Colonic mucosa (tissue), 4 donors: ENCODE measurements around the gene RALGPS2. TPM values are rescaled to one million over a fixed set of nuclear protein-coding genes. Genes with fewer than 3 reads are reported as not detected.

ENCODE experiments used
- DNase-seq: peaks from one replicate; pipeline ENCODE4 v3.0.0-alpha.2; 2020
- H3K27ac ChIP-seq: fragments of 200-600 bp; one replicate; pipeline ENCODE4 v1.8.0; 2021
- H3K27me3 ChIP-seq: fragments of 200-600 bp; one replicate; pipeline ENCODE4 v1.8.0; 2021
- H3K36me3 ChIP-seq: fragments of 200-600 bp; one replicate; pipeline ENCODE4 v1.8.0; 2021
- H3K4me1 ChIP-seq: fragments of 200-600 bp; one replicate; pipeline ENCODE4 v1.8.0; 2021; ENCODE audit warnings: mild to moderate bottlenecking
- H3K4me3 ChIP-seq: fragments of 200-600 bp; one replicate; pipeline ENCODE4 v1.8.0; 2021
- H3K9ac ChIP-seq, 2 donors: one replicate each; pipeline ENCODE4 v1.7.0; 2013; ENCODE audit warnings: control low read depth in 2 of 2, low read depth in 2 of 2, low read length in 2 of 2
- H3K9me3 ChIP-seq: fragments of 200-600 bp; one replicate; pipeline ENCODE4 v1.8.0; 2021
- CTCF ChIP-seq: fragments of 200-600 bp; IDR thresholded peaks from one replicate; pipeline ENCODE4 v1.8.0; 2022; ENCODE audit warnings: antibody characterized with exemption, mild to moderate bottlenecking
- intact Hi-C: fragments of 100-400 bp; cut with DNase I; formaldehyde crosslinking; loops from one replicate; pipeline ENCODE4 v1.14.1; 2022
- total RNA-seq, 2 donors: library from RNA; stranded (reverse); fragmentation: NEBNext Ultra II Directional in 1 of 2; extraction: Animal tissue kit (Norgen Biotek cat#: 25700) in 1 of 2; gene quantifications; one replicate each; pipeline ENCODE4 v1.2.1, GENCODE V29; 2021
- donor health status: healthy.
- donor health status: DM: no; HTN: no; CAD: no.
- donor health status: DM: no; HTN: no; CAD: no.

RALGPS2 gene
- total RNA-seq, 2 donors from 2014 or later: 23.5 to 49.1 TPM

- intact Hi-C loops: no loop called here
- no peak for DNase-seq
- no peaks in the 10 kb centered on the region for H3K4me1 ChIP-seq
- H3K9me3 ChIP-seq: no peaks in the 10 kb centered on the region
- no peak overlapping the region for H3K9ac ChIP-seq
- no peaks in the 10 kb centered on the region for H3K36me3 ChIP-seq
- no peak overlapping the region for H3K4me3 ChIP-seq
- TF ChIP-seq CTCF: no peak
- no peaks in the 10 kb centered on the region for H3K27me3 ChIP-seq
- no peak overlapping the region for H3K27ac ChIP-seq
Observed at GRCh38 chr1:178955391-178955954, 230.4 kb downstream of the RALGPS2 start.

DNA sequence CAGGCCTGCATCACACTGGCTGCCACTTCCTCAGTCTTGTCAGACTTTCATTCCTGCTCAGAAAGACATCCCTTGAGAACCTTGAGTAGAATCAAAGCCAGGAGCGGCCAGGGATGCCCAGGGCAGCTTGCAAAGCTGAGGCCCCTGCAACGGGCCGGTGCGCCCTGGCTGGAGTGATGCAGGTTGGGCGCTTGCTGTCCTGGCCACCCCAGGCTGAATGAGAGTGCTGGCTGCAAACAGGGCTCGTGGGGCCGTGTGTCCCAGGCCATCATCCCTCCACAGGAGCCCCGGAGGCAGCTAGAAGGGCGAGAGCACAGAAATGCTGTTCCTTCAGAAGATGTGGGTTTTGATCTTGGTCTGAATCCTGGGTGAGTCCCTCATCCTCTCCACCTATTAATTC, 233.4 kb downstream of the RALGPS2 start:
- Histone ChIP-seq H3K4me1 (no peaks in the 10 kb centered on the region), H3K4me3 (no peak overlapping the region), H3K27me3 (no peaks in the 10 kb centered on the region), H3K9me3 (no peaks in the 10 kb centered on the region), H3K36me3 (no peaks in the 10 kb centered on the region), H3K27ac (no peak overlapping the region), H3K9ac (no peak overlapping the region)
- intact Hi-C loops: no loop called here
- no peak for DNase-seq
- no peak for TF ChIP-seq CTCF

- Histone ChIP-seq H3K4me1 (no peaks in the 10 kb centered on the region), H3K36me3 (no peaks in the 10 kb centered on the region), H3K9me3 (no peaks in the 10 kb centered on the region), H3K4me3 (no peak overlapping the region), H3K9ac (no peak overlapping the region), H3K27me3 (no peaks in the 10 kb centered on the region), H3K27ac (no peak overlapping the region)
- no peak for DNase-seq
- intact Hi-C loops: no loop called here
- TF ChIP-seq CTCF: no peak
Observed at GRCh38 chr1:178959543-178960460, 234.8 kb downstream of the RALGPS2 start.

GRCh38 chr1:178960482-178961240, 235.6 kb downstream of the RALGPS2 start:
- TF ChIP-seq CTCF: no peak
- no peak for DNase-seq

DNA sequence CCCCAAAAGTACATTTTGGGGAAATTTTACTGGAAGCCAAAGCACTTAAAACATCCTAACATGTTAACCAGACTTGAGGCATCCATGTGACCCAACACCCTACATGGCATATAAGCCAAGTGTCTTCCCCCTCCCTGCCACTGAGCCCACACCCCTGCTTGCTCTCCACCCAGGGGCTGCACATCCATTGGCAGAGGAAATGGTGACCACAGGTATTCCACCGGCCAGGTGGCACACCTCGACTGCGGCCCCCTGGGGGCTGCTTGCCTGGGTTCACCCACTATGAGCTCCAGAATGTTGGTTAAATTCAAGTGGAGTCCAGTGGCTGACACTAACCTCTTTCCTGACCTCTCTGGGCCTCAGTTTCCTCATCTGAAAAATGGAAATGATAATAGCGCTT, 236.3 kb downstream of the RALGPS2 start:
- DNase-seq: no peak
- H3K9me3 ChIP-seq: no peaks in the 10 kb centered on the region
- intact Hi-C loops: no loop called here

More at GRCh38 chr1:178960482-178961240, 235.6 kb downstream of the RALGPS2 start:
- Histone ChIP-seq H3K4me3 (no peak overlapping the region), H3K9ac (no peak overlapping the region), H3K36me3 (no peaks in the 10 kb centered on the region), H3K27ac (no peak overlapping the region), H3K27me3 (no peaks in the 10 kb centered on the region), H3K9me3 (no peaks in the 10 kb centered on the region), H3K4me1 (no peaks in the 10 kb centered on the region)
- intact Hi-C loops: no loop called here

More for the DNA sequence above, 236.3 kb downstream of the RALGPS2 start:
- Histone ChIP-seq H3K4me3 (no peak overlapping the region), H3K9ac (no peak overlapping the region), H3K27ac (no peak overlapping the region), H3K27me3 (no peaks in the 10 kb centered on the region), H3K36me3 (no peaks in the 10 kb centered on the region), H3K4me1 (no peaks in the 10 kb centered on the region)
- TF ChIP-seq CTCF: no peak
